Measurements from ENCODE around the gene OR2A25. TPM values are rescaled to one million over a fixed set of nuclear protein-coding genes. Genes with fewer than 3 reads are reported as not detected.
"Not testable (repeated sequence)": the region's sequence is repeated elsewhere in the genome, so short reads cannot be mapped to it uniquely, and the experiment has no call there.

The OR2A25 gene
- total RNA-seq, 6 donors from 2014 or later: not detected

- Histone ChIP-seq H3K27ac (no peak overlapping the region), H3K36me3 (no peaks in the 10 kb centered on the region), H3K4me3 (no peak overlapping the region), H3K27me3 (no peaks in the 10 kb centered on the region), H3K9me3 (no peaks in the 10 kb centered on the region), H3K4me1 (no peaks in the 10 kb centered on the region)
- WGBS, 2 donors: 57 to 58% methylated on average over 4 of the region's 4 CpGs
- DNase-seq (no peak), ATAC-seq (ENCODE audit: low FRiP score in 2 of 2) (no peak)
- TF ChIP-seq, protein P1, sequence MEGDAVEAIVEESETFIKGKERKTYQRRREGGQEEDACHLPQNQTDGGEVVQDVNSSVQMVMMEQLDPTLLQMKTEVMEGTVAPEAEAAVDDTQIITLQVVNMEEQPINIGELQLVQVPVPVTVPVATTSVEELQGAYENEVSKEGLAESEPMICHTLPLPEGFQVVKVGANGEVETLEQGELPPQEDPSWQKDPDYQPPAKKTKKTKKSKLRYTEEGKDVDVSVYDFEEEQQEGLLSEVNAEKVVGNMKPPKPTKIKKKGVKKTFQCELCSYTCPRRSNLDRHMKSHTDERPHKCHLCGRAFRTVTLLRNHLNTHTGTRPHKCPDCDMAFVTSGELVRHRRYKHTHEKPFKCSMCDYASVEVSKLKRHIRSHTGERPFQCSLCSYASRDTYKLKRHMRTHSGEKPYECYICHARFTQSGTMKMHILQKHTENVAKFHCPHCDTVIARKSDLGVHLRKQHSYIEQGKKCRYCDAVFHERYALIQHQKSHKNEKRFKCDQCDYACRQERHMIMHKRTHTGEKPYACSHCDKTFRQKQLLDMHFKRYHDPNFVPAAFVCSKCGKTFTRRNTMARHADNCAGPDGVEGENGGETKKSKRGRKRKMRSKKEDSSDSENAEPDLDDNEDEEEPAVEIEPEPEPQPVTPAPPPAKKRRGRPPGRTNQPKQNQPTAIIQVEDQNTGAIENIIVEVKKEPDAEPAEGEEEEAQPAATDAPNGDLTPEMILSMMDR (IDR thresholded peaks at IDR 0.05): no peak
- no peak for TF ChIP-seq EP300 (IDR thresholded peaks at IDR 0.05)
- no peak for TF ChIP-seq POLR2AphosphoS5 (IDR thresholded peaks at IDR 0.05)
- no peak for TF ChIP-seq POLR2A (IDR thresholded peaks at IDR 0.05)
These were observed 30.7 kb upstream of the OR2A25 start for GRCh38 chr7:144038887-144039286.

GRCh38 chr7:144048648-144049047 lies 21.0 kb upstream of the OR2A25 start, which contains the start of gene OR2A5:
TSS of gene OR2A5 (plus strand) at chr7:144048948. CDS start at chr7:144050402, 1,454 bp downstream.
- no peaks in the 10 kb centered on the region for H3K27me3 ChIP-seq
- no peaks in the 10 kb centered on the region for H3K36me3 ChIP-seq
- H3K4me1 ChIP-seq: no peaks in the 10 kb centered on the region
- H3K4me3 ChIP-seq: no peak within 1 kb of the TSS
- ATAC-seq (ENCODE audit: low FRiP score in 2 of 2) (no peak), DNase-seq (no peak)
- WGBS, 2 donors: 63% methylated on average over 1 of the region's 1 CpG
- H3K27ac ChIP-seq: no peak within 1 kb of the TSS
- no peaks in the 10 kb centered on the region for H3K9me3 ChIP-seq
- no peak for TF ChIP-seq EP300 (IDR thresholded peaks at IDR 0.05)
- TF ChIP-seq, protein P1 (IDR thresholded peaks at IDR 0.05): no peak
- TF ChIP-seq POLR2A (IDR thresholded peaks at IDR 0.05): no peak
- no peak for TF ChIP-seq POLR2AphosphoS5 (IDR thresholded peaks at IDR 0.05)

DNA sequence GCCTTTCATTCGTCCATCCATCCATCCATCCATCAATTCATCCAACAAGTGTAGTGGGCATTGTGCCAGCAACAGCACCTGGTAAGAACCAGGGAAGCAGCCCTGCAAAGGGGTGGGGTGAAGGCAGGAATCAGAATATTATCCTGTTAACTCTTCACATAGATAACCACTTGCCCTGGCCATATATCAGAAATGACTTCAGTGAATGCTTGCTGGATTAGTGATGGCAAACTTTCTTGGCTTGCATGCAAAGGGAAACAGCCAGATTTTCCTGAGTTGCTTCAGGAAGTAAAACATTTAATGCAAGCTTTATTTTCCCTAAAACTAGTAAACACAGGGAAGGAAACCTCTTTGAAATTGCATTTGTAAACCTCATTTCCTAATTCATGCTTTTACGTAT lies 20.1 kb upstream of the OR2A25 start:
- ATAC-seq (ENCODE audit: low FRiP score in 2 of 2) (no peak), DNase-seq (no peak)
- Histone ChIP-seq H3K27me3 (no peaks in the 10 kb centered on the region), H3K9me3 (no peaks in the 10 kb centered on the region), H3K27ac (no peak overlapping the region), H3K36me3 (no peaks in the 10 kb centered on the region), H3K4me1 (no peaks in the 10 kb centered on the region), H3K4me3 (no peak overlapping the region)
- TF ChIP-seq, protein P1 (IDR thresholded peaks at IDR 0.05): no peak
- TF ChIP-seq POLR2AphosphoS5 (IDR thresholded peaks at IDR 0.05): no peak
- TF ChIP-seq POLR2A (IDR thresholded peaks at IDR 0.05): no peak
- no peak for TF ChIP-seq EP300 (IDR thresholded peaks at IDR 0.05)
- whole genome bisulfite sequencing, 2 donors: 55 to 64% methylated on average over 2 of the region's 2 CpGs

- ATAC-seq (ENCODE audit: low FRiP score in 2 of 2) (no peak), DNase-seq (no peak)
- no peak for TF ChIP-seq EP300 (IDR thresholded peaks at IDR 0.05)
- TF ChIP-seq POLR2A (IDR thresholded peaks at IDR 0.05): no peak
- no peak for TF ChIP-seq POLR2AphosphoS5 (IDR thresholded peaks at IDR 0.05)
- TF ChIP-seq, protein P1 (IDR thresholded peaks at IDR 0.05): no peak
- no peak overlapping the region for H3K27ac ChIP-seq
- no peaks in the 10 kb centered on the region for H3K9me3 ChIP-seq
- no peaks in the 10 kb centered on the region for H3K36me3 ChIP-seq
- H3K4me3 ChIP-seq: no peak overlapping the region
- no peaks in the 10 kb centered on the region for H3K4me1 ChIP-seq
- no peaks in the 10 kb centered on the region for H3K27me3 ChIP-seq
- 86 to 91% methylated on average over 3 of the region's 3 CpGs for WGBS, 2 donors
These were observed 19.5 kb upstream of the OR2A25 start for GRCh38 chr7:144050093-144050492.

- H3K4me3 ChIP-seq; H3K27me3 ChIP-seq; H3K9me3 ChIP-seq; H3K36me3 ChIP-seq; H3K4me1 ChIP-seq; H3K27ac ChIP-seq; ATAC-seq (ENCODE audit: low FRiP score in 2 of 2): not testable (repeated sequence)
- DNase-seq: peak in 1 of 2 donors; percentile 13
- 89 to 90% methylated on average over 8 of the region's 8 CpGs for WGBS, 2 donors
These were observed 18.7 kb upstream of the OR2A25 start for GRCh38 chr7:144050884-144051283.
